Nephron progenitor cell (in vitro differentiated cells): ENCODE measurements around the gene LLGL2.

Experiments
- DNase-seq: peaks from one replicate; pipeline ENCODE4 v3.0.0; 2021
- H3K27ac Mint-ChIP-seq: 2 replicates; pipeline ENCODE4 v1.8.0; 2021; ENCODE audit warnings: mild to moderate bottlenecking, moderate library complexity, mixed read lengths
- H3K27me3 Mint-ChIP-seq: 2 replicates; pipeline ENCODE4 v1.8.0; 2021; ENCODE audit warnings: mild to moderate bottlenecking, low read depth, mixed read lengths; ENCODE audit not compliant: poor library complexity
- H3K36me3 Mint-ChIP-seq: 2 replicates; pipeline ENCODE4 v1.8.0; 2021; ENCODE audit warnings: low read depth, mixed read lengths
- H3K4me1 Mint-ChIP-seq: 2 replicates; pipeline ENCODE4 v1.8.0; 2021; ENCODE audit warnings: mixed read lengths
- H3K4me3 Mint-ChIP-seq: 2 replicates; pipeline ENCODE4 v1.8.0; 2021; ENCODE audit warnings: mild to moderate bottlenecking, moderate library complexity, mixed read lengths
- H3K9me3 Mint-ChIP-seq: 2 replicates; pipeline ENCODE4 v1.8.0; 2021; ENCODE audit warnings: mild to moderate bottlenecking, moderate library complexity, mixed read lengths
- TF ChIP-seq, protein P1 (sequence below): fragments of 200-600 bp; sonication (generic); IDR thresholded peaks from 2 replicates; pipeline ENCODE4 v1.5.0; 2021; ENCODE audit warnings: antibody characterized with exemption

The LLGL2 gene

DNA sequence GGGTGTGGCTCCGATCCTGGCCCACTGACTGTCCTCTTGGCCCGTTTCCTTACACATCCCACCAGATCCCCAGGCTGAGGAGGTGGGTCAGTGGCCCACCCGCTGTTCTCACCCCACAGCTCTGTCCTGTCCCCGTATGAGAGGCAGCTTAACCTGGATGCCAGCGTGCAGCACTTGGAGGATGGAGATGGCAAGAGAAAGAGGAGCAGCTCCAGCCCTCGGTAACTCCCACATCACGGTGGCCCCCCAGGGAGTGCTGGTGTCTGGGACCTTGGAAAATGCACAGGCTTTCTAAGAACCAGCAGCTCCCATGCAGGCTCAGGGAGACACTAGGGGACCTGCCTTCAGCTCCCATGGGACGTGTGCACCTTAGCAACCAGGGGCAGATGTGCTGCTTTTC lies 4.2 kb upstream of the LLGL2 start:
- DNase-seq: no peak
- Mint-ChIP-seq H3K9me3 (no peaks in the 10 kb centered on the region), H3K27me3 (peaks cover 30% of the 10 kb centered on the region), H3K36me3 (peaks cover 36% of the 10 kb centered on the region), H3K4me3 (no peak overlapping the region), H3K27ac (no peak overlapping the region), H3K4me1 (peaks cover 18% of the 10 kb centered on the region)
- TF ChIP-seq, protein P1, sequence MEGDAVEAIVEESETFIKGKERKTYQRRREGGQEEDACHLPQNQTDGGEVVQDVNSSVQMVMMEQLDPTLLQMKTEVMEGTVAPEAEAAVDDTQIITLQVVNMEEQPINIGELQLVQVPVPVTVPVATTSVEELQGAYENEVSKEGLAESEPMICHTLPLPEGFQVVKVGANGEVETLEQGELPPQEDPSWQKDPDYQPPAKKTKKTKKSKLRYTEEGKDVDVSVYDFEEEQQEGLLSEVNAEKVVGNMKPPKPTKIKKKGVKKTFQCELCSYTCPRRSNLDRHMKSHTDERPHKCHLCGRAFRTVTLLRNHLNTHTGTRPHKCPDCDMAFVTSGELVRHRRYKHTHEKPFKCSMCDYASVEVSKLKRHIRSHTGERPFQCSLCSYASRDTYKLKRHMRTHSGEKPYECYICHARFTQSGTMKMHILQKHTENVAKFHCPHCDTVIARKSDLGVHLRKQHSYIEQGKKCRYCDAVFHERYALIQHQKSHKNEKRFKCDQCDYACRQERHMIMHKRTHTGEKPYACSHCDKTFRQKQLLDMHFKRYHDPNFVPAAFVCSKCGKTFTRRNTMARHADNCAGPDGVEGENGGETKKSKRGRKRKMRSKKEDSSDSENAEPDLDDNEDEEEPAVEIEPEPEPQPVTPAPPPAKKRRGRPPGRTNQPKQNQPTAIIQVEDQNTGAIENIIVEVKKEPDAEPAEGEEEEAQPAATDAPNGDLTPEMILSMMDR: no peak

DNA sequence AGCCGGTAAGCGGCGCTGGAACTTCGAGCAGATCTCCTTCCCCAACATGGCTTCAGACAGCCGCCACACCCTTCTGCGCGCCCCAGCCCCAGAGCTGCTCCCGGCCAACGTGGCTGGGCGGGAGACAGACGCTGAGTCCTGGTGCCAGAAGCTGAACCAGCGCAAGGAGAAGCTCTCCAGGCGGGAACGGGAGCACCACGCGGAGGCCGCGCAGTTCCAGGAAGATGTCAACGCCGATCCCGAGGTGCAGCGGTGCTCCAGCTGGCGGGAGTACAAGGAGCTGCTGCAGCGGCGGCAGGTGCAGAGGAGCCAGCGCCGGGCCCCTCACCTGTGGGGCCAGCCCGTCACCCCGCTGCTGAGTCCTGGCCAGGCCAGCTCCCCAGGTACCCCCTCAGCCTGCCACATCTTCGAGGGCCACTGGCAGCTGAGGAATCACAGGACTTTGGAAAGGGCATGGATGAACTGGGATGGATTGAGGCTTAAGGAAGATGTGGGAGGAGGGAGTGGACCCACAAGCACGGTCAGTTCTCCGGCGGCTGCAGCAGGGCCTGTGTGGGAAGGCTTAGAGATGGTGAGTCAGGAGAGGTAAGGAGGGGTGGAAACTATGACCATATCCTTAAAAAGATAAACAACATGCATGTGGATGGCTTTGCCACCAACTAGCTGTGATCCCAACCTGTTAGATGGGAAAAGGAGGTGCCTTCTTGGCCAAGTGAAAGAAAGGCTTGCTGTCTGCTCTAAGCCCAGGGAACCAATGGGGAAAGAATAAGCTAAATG lies 3.4 kb upstream of the LLGL2 start:
- Mint-ChIP-seq H3K4me1 (peaks cover 18% of the 10 kb centered on the region), H3K9me3 (no peaks in the 10 kb centered on the region), H3K27me3 (peaks cover 39% of the 10 kb centered on the region), H3K36me3 (peaks cover 36% of the 10 kb centered on the region), H3K4me3 (no peak overlapping the region), H3K27ac (no peak overlapping the region)
- no peak for DNase-seq
- TF ChIP-seq, protein P1: no peak

DNA sequence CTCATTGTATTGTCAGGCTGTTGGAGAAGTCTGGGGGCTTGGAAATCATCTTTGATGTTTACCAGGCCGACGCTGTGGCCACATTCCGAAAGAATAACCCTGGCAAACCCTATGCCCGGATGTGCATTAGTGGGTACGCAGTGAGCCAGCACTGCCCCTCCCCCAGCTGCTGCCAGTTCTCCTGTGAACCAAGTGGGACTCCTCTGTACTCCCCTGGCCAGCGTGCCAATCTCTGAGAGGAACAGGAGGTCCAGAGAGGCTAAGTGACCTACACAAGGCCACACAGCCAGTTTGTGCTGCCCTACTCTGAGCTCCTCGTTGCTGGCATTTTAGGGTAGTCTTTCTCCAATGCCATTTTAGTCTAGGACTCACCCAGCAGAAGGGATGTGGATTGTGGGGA lies 1.9 kb upstream of the LLGL2 start:
- H3K27me3 Mint-ChIP-seq: peaks cover 47% of the 10 kb centered on the region
- H3K27ac Mint-ChIP-seq: no peak overlapping the region
- H3K9me3 Mint-ChIP-seq: no peaks in the 10 kb centered on the region
- DNase-seq: no peak
- H3K4me1 Mint-ChIP-seq: peaks cover 5% of the 10 kb centered on the region
- peaks cover 24% of the 10 kb centered on the region for H3K36me3 Mint-ChIP-seq
- peak overlapping the region; percentile 38 for H3K4me3 Mint-ChIP-seq
- TF ChIP-seq, protein P1: no peak

GRCh38 chr17:75524269-75524969 lies 1.1 kb upstream of the LLGL2 start:
- no peak for DNase-seq
- H3K9me3 Mint-ChIP-seq: no peaks in the 10 kb centered on the region
- H3K27ac Mint-ChIP-seq: no peak overlapping the region
- peak overlapping the region; percentile 55 for H3K4me3 Mint-ChIP-seq
- TF ChIP-seq, protein P1: no peak
- H3K27me3 Mint-ChIP-seq: peaks cover 50% of the 10 kb centered on the region
- H3K36me3 Mint-ChIP-seq: peaks cover 18% of the 10 kb centered on the region
- H3K4me1 Mint-ChIP-seq: peaks cover 5% of the 10 kb centered on the region

DNA sequence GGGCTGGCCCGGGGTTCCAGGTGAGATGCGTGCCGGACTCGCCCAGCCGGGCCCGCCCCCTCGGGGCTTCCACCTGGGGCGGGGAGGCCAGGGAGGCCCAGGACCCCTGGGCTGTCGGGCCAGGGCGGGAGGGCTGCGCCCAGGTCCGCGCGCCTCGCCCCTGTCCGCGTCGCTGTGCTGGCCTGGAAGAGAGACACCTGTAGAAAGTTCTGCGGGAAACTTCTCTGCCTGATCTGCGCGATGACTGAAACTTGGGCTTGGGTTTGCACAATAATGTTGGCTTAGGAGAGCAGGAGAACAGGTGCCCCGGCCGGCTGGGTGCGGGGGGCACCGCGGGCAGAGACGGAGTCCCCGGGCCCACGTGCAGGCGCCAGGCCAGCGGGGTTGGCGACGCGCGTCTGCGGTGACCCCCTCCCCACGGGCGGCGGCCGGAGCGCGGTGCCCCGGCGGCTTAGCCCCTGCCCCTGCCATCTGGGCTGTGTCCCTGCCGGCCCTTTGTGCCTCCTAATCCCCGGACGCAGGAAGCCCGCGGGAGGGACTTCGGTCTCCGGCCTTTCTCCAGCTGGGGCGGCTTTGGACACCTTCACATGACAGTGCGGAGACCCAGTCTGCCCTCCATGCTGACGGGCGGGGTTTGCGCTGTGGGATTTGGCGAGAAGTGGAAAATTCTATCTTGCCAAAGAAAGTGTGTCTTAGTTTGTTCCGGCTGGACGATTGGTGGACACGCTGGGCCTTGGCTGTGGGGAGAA lies 483 bp downstream of the LLGL2 start:
- peaks cover 50% of the 10 kb centered on the region for H3K27me3 Mint-ChIP-seq
- peak; percentile 48 for DNase-seq
- no peaks in the 10 kb centered on the region for H3K9me3 Mint-ChIP-seq
- no peak overlapping the region for H3K27ac Mint-ChIP-seq
- TF ChIP-seq, protein P1: no peak
- H3K4me1 Mint-ChIP-seq: peaks cover 5% of the 10 kb centered on the region
- peak overlapping the region; percentile 72 for H3K4me3 Mint-ChIP-seq
- peaks cover 13% of the 10 kb centered on the region for H3K36me3 Mint-ChIP-seq
